Activated naive CD8-positive, alpha-beta T cell (primary cell): ENCODE results near the gene FHIT.

Experiments used
- H3K27ac Mint-ChIP-seq: one replicate; pipeline ENCODE4 v1.8.0; 2021; ENCODE audit warnings: mixed read lengths
- H3K27me3 Mint-ChIP-seq: one replicate; pipeline ENCODE4 v1.8.0; 2021; ENCODE audit warnings: mixed read lengths
- H3K36me3 Mint-ChIP-seq: one replicate; pipeline ENCODE4 v1.8.0; 2021; ENCODE audit warnings: mixed read lengths
- H3K4me1 Mint-ChIP-seq: one replicate; pipeline ENCODE4 v1.8.0; 2021; ENCODE audit warnings: low read depth, mixed read lengths
- H3K4me3 Mint-ChIP-seq: one replicate; pipeline ENCODE4 v1.8.0; 2021; ENCODE audit warnings: mild to moderate bottlenecking, mixed read lengths
- H3K9me3 Mint-ChIP-seq: one replicate; pipeline ENCODE4 v1.8.0; 2021; ENCODE audit warnings: low read depth, mixed read lengths

The FHIT gene

DNA sequence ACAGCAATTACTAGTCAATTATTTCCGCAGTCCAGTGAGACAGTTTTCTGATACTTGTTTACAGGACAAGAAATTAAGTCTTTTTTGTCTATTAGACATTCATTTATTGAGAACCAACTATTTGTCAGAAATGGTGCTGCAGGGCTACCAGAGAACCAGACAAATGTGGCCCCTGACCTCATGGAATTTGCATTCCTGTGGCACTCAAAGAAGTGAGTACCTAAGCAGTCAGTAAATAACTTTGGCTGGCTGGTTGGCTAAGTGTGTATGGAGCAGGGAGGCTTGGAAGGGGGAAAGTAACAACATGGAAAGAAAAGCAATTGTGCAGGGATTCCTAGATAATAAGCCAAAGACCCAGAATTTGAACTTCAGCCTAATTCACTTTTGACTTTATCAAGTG is 1364.5 kb downstream of the FHIT start:
- Mint-ChIP-seq H3K9me3 (peaks cover 7% of the 10 kb centered on the region), H3K27me3 (no peaks in the 10 kb centered on the region), H3K4me1 (peaks cover 47% of the 10 kb centered on the region), H3K4me3 (no peak overlapping the region), H3K27ac (peak overlapping the region; percentile 35), H3K36me3 (peaks cover 14% of the 10 kb centered on the region)

GRCh38 chr3:59885899-59886400 is 1365.3 kb downstream of the FHIT start:
- H3K36me3 Mint-ChIP-seq: peaks cover 10% of the 10 kb centered on the region
- H3K27me3 Mint-ChIP-seq: no peaks in the 10 kb centered on the region
- peaks cover 7% of the 10 kb centered on the region for H3K9me3 Mint-ChIP-seq
- no peak overlapping the region for H3K4me3 Mint-ChIP-seq
- H3K4me1 Mint-ChIP-seq: peaks cover 56% of the 10 kb centered on the region
- peak overlapping the region; percentile 35 for H3K27ac Mint-ChIP-seq

- Mint-ChIP-seq H3K4me3 (no peak overlapping the region), H3K27me3 (no peaks in the 10 kb centered on the region), H3K27ac (peak overlapping the region; percentile 54), H3K36me3 (peaks cover 10% of the 10 kb centered on the region), H3K9me3 (peaks cover 7% of the 10 kb centered on the region), H3K4me1 (peaks cover 61% of the 10 kb centered on the region)
Observed at GRCh38 chr3:59885101-59885500, 1366.2 kb downstream of the FHIT start.

GRCh38 chr3:59884409-59884808 is 1366.8 kb downstream of the FHIT start:
- Mint-ChIP-seq H3K27ac (no peak overlapping the region), H3K9me3 (peaks cover 7% of the 10 kb centered on the region), H3K36me3 (peaks cover 10% of the 10 kb centered on the region), H3K27me3 (no peaks in the 10 kb centered on the region), H3K4me3 (no peak overlapping the region), H3K4me1 (peaks cover 64% of the 10 kb centered on the region)

- peaks cover 78% of the 10 kb centered on the region for H3K4me1 Mint-ChIP-seq
Observed at GRCh38 chr3:59882746-59883145, 1368.5 kb downstream of the FHIT start.

GRCh38 chr3:59880717-59881116 is 1370.5 kb downstream of the FHIT start:
- H3K4me1 Mint-ChIP-seq: peaks cover 67% of the 10 kb centered on the region

More at GRCh38 chr3:59882746-59883145, 1368.5 kb downstream of the FHIT start:
- Mint-ChIP-seq H3K9me3 (peaks cover 7% of the 10 kb centered on the region), H3K36me3 (peaks cover 10% of the 10 kb centered on the region), H3K27me3 (no peaks in the 10 kb centered on the region), H3K27ac (no peak overlapping the region), H3K4me3 (no peak overlapping the region)

GRCh38 chr3:59879031-59879581 is 1372.1 kb downstream of the FHIT start:
- H3K36me3 Mint-ChIP-seq: peaks cover 8% of the 10 kb centered on the region
- no peaks in the 10 kb centered on the region for H3K27me3 Mint-ChIP-seq
- H3K4me3 Mint-ChIP-seq: no peak overlapping the region
- peak overlapping the region; percentile 19 for H3K27ac Mint-ChIP-seq
- peaks cover 7% of the 10 kb centered on the region for H3K9me3 Mint-ChIP-seq
- H3K4me1 Mint-ChIP-seq: peaks cover 52% of the 10 kb centered on the region

More at GRCh38 chr3:59880717-59881116, 1370.5 kb downstream of the FHIT start:
- Mint-ChIP-seq H3K27ac (no peak overlapping the region), H3K27me3 (no peaks in the 10 kb centered on the region), H3K9me3 (peaks cover 7% of the 10 kb centered on the region), H3K4me3 (no peak overlapping the region), H3K36me3 (peaks cover 10% of the 10 kb centered on the region)

DNA sequence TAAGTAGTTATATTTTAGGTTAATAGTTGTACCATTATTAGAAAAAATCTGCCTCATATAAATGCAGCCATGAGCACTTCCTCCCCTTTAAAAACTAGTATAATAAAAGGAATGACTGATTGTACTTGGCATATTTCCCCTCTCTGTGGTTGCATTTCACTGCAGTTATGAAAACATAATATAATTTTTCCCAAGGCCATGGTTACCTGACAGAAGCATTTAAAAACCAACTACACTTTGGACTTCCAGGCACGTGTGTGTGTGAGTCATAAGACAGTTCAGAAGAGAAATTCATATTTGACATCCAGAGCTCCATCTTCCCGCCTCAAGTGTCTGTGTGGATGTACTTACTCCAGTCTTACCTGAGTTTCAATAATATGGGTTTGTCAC is 1373.2 kb downstream of the FHIT start:
- no peak overlapping the region for H3K4me3 Mint-ChIP-seq
- peaks cover 6% of the 10 kb centered on the region for H3K36me3 Mint-ChIP-seq
- no peaks in the 10 kb centered on the region for H3K27me3 Mint-ChIP-seq
- no peak overlapping the region for H3K27ac Mint-ChIP-seq
- peaks cover 56% of the 10 kb centered on the region for H3K4me1 Mint-ChIP-seq
- H3K9me3 Mint-ChIP-seq: peaks cover under 1% of the 10 kb centered on the region

DNA sequence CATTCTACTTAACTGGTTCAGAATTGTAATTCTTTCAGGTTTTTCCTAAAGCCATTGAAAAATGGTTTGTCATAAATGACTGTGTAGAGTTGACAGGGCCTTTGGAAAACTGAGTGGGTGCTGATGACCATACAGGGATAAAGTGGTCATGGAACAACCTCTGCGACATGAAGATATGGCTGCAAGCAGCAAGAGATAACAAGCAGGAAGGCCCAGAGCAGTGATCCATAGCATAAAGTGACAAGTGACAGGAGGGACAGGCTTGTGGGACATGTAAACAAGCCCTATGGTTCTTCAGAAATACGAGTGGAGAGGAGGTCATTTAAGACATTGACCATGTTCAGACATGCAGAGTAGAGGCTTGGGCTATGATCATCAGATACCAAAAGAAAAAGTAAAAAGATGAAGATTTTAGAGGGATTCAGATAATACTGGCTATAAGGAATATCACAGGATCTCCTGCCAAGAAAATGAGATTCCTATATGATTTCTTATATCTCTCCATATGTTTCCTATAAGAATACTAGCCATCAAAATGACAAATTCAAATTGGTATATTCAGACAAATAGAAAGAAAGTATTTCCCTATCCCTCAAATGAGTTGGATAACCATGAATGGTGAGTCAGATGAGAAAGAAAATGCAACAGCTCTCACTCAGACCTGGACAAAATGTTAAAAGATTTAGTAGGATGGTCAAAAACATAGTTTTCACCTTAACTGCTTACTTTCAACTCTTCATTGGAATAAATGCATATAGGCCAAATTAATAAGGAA is 1373.8 kb downstream of the FHIT start:
- Mint-ChIP-seq H3K4me1 (peaks cover 57% of the 10 kb centered on the region), H3K36me3 (peaks cover 9% of the 10 kb centered on the region), H3K9me3 (no peaks in the 10 kb centered on the region), H3K4me3 (no peak overlapping the region), H3K27me3 (no peaks in the 10 kb centered on the region), H3K27ac (no peak overlapping the region)

DNA sequence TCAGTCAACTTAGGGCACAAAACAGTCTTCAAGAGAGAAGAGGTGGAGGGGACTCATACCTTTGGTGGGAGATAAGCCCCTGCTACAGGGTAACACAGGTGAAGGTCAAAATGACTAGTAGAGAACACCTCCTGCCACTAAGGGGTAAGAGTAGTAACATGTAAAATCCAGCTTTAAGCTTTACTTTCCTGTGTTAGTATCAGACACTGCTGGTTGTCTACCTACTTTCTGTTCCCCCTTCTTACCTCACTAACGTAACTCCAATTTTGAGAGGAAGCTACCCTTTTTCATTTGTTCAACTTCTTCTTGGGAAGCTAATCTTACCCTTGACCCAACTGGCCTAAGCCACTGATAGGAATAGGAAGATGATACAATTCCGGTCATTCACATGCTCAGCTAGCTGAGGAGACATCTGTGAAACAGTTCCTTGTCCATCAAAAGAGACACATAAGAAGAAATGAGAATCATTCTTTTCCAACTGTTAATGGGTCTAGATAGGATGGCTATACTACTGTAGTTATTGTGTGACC is 1374.7 kb downstream of the FHIT start:
- Mint-ChIP-seq H3K27ac (no peak overlapping the region), H3K9me3 (no peaks in the 10 kb centered on the region), H3K36me3 (peaks cover 9% of the 10 kb centered on the region), H3K4me1 (peaks cover 58% of the 10 kb centered on the region), H3K27me3 (no peaks in the 10 kb centered on the region), H3K4me3 (no peak overlapping the region)

DNA sequence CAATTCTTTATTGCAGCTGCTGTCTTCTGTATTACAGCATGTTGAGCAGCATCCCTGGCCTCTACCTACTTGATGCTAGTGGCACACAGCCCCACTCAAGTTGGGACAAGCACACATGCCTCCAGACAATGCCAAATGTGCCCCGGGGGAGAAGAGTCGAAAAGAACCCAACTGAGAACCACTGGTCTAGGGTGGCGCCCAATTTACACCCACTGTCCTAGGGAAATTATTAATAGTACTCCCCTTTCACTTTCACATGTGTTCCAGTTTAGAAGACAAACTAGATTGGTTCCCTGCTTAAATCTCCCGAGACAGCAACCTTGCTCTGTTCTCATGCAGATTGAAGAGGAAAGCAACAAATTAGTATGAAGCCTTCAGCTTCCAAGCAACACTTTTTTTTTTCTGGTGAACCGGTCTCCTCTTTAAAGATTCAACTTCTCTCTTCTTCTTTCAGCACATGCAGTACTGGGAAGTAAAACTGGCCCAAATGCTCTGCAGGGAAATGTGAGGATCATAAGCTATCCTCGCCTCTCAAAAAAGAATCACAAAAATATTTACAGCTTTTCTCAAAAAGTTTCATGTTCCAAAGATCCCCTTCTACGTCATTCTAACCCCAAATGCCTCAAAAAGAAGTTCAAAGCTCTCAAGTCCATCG is 1377.5 kb downstream of the FHIT start:
- Mint-ChIP-seq H3K9me3 (no peaks in the 10 kb centered on the region), H3K36me3 (peaks cover 9% of the 10 kb centered on the region), H3K27ac (no peak overlapping the region), H3K4me3 (no peak overlapping the region), H3K4me1 (peaks cover 49% of the 10 kb centered on the region), H3K27me3 (no peaks in the 10 kb centered on the region)

DNA sequence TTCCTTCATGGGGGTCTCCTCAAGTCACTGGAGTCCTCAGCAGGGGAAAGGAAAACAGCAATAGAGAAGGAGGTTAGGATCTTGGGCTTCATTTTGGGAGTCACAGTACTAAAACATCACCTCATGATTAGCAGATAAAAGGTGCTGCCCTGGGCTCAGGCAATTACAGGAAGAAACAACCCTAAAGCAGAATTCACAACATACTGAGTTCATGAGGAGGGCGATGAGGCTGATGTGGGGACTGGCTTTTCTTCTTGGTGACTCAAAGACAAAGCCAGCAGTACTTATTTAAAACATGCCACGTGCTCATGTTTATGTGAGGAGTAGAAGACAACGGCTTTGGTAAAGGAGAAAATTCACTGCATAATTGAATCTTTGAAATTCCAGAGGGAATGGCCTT is 1379.1 kb downstream of the FHIT start:
- H3K27ac Mint-ChIP-seq: peak overlapping the region; percentile 11
- no peak overlapping the region for H3K4me3 Mint-ChIP-seq
- peaks cover 6% of the 10 kb centered on the region for H3K36me3 Mint-ChIP-seq
- H3K27me3 Mint-ChIP-seq: no peaks in the 10 kb centered on the region
- H3K4me1 Mint-ChIP-seq: peaks cover 52% of the 10 kb centered on the region
- H3K9me3 Mint-ChIP-seq: no peaks in the 10 kb centered on the region

DNA sequence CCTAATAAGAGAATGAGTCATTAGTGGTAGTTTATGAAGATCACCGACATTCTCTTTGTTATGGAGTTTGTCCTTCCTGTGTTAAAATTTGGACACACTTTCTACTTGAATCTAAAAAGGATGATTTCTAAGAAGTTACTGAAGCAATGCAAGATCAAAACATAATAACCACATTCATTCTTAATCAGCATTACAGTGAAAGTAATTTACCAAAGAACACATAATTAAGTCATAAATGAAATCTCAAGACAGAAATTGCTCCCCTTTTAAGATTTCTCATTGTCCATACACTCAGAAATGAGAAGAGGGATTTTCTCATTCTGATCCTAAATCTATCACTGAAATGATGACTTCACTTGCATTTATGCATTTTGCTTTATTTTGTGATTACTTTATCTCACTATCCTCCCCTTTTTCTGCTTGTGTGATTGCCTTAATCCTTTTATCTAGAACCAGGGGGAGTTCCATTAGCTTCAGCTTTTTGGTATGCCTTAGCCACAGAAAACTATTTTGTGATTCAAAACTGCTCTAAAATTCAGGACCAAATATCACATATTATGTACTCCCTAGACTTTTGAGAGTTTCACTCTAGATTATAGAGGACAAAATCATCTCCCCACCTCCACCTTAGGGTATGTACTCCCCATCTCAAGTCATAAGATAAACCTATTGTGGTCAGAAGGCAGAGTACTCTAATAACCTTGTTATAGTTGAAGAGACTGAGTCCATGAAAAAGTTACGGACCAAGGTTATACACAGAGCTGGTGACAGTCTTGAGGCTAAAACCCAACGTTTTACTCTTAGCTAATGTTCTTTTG is 1383.9 kb downstream of the FHIT start:
- no peak overlapping the region for H3K4me3 Mint-ChIP-seq

DNA sequence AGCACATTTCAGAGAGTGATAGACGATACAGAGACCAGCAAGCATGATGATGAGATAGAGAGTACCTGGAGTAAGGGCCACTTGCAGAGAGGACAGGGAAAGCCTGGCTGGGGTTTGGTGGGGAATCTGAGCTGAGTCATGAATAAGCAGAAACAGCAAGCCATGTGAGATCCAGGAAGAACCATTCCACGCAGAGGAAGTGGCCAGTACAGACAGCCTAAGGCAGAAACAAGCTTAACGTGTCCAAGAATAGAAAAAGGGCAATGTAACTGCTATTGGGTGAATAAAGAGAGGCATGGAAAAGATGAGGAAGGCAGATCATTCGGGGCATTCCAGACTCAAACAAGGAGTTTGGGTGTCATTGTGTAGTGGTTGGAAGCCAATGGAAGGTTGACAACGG is 1385.2 kb downstream of the FHIT start:
- Mint-ChIP-seq H3K27ac (no peak overlapping the region), H3K27me3 (no peaks in the 10 kb centered on the region), H3K9me3 (peaks cover 4% of the 10 kb centered on the region), H3K4me3 (no peak overlapping the region), H3K36me3 (peaks cover 22% of the 10 kb centered on the region), H3K4me1 (peaks cover 34% of the 10 kb centered on the region)

More for the DNA sequence above, 1383.9 kb downstream of the FHIT start:
- H3K4me1 Mint-ChIP-seq: peaks cover 42% of the 10 kb centered on the region
- H3K27ac Mint-ChIP-seq: peak overlapping the region; percentile 46
- no peaks in the 10 kb centered on the region for H3K27me3 Mint-ChIP-seq
- peaks cover 4% of the 10 kb centered on the region for H3K9me3 Mint-ChIP-seq
- peaks cover 17% of the 10 kb centered on the region for H3K36me3 Mint-ChIP-seq
